ENCODE measurements around the gene MAGIX.

- TF ChIP-seq TAF1 (IDR thresholded peaks at IDR 0.05; ENCODE audit: borderline replicate concordance, low read depth, low read length) (no peak), YY1 (IDR thresholded peaks at IDR 0.05; ENCODE audit: low read depth) (no peak), POLR2AphosphoS5 (IDR thresholded peaks at IDR 0.05; ENCODE audit: low read depth, low read length) (no peak), EZH2phosphoT487 (IDR thresholded peaks at IDR 0.05; ENCODE audit: borderline replicate concordance, low read depth) (no peak), GATA2 (CRISPR knock-in tag; IDR thresholded peaks at IDR 0.05) (no peak), CHD2 (IDR thresholded peaks at IDR 0.05; ENCODE audit: low read length, partially characterized antibody) (no peak)
- TF ChIP-seq, protein P1, sequence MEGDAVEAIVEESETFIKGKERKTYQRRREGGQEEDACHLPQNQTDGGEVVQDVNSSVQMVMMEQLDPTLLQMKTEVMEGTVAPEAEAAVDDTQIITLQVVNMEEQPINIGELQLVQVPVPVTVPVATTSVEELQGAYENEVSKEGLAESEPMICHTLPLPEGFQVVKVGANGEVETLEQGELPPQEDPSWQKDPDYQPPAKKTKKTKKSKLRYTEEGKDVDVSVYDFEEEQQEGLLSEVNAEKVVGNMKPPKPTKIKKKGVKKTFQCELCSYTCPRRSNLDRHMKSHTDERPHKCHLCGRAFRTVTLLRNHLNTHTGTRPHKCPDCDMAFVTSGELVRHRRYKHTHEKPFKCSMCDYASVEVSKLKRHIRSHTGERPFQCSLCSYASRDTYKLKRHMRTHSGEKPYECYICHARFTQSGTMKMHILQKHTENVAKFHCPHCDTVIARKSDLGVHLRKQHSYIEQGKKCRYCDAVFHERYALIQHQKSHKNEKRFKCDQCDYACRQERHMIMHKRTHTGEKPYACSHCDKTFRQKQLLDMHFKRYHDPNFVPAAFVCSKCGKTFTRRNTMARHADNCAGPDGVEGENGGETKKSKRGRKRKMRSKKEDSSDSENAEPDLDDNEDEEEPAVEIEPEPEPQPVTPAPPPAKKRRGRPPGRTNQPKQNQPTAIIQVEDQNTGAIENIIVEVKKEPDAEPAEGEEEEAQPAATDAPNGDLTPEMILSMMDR (IDR thresholded peaks at IDR 0.05) = no peak
These were observed at the start of gene MAGIX for GRCh38 chrX:49162620-49163019.

All from SK-N-SH (cell line).